Effector CD8-positive, alpha-beta T cell (primary cell): ENCODE results near the gene NOS2.

Experiments
- DNase-seq: peaks from one replicate; lab custom pipeline; 2025; lab: John Stamatoyannopoulos, UW

The NOS2 gene

GRCh38 chr17:27819145-27819544 is 18.8 kb upstream of the NOS2 start:
- DNase-seq = no peak

- DNase-seq = no peak
These were observed 18.2 kb upstream of the NOS2 start for GRCh38 chr17:27818401-27819105.

- DNase-seq = no peak
These were observed 17.4 kb upstream of the NOS2 start for GRCh38 chr17:27817731-27818130.

GRCh38 chr17:27816946-27817345 is 16.6 kb upstream of the NOS2 start:
- no peak for DNase-seq

GRCh38 chr17:27811961-27812360 is 11.6 kb upstream of the NOS2 start:
- no peak for DNase-seq

- no peak for DNase-seq
These were observed 10.7 kb upstream of the NOS2 start for GRCh38 chr17:27810902-27811557.

GRCh38 chr17:27810211-27810901 is 10.0 kb upstream of the NOS2 start:
- no peak for DNase-seq

- DNase-seq = no peak
These were observed 9.2 kb upstream of the NOS2 start for GRCh38 chr17:27809555-27809954.

- no peak for DNase-seq
These were observed 8.3 kb upstream of the NOS2 start for GRCh38 chr17:27808628-27809027.

GRCh38 chr17:27807567-27808470 is 7.5 kb upstream of the NOS2 start:
- DNase-seq = peak; percentile 21

GRCh38 chr17:27805520-27806146 is 5.3 kb upstream of the NOS2 start:
- peak; percentile 69 for DNase-seq

GRCh38 chr17:27804113-27804512 is 3.8 kb upstream of the NOS2 start:
- DNase-seq = no peak

- DNase-seq = no peak
These were observed 2.8 kb upstream of the NOS2 start for GRCh38 chr17:27802962-27803680.

- DNase-seq = no peak
These were observed 1.7 kb upstream of the NOS2 start for GRCh38 chr17:27802033-27802432.

- DNase-seq = no peak
These were observed 2.0 kb downstream of the NOS2 start for GRCh38 chr17:27798376-27798775.

GRCh38 chr17:27797390-27798091 is 2.8 kb downstream of the NOS2 start:
- DNase-seq = no peak

- no peak for DNase-seq
These were observed 6.3 kb downstream of the NOS2 start for GRCh38 chr17:27793906-27794569.

- DNase-seq = no peak
These were observed 7.0 kb downstream of the NOS2 start for GRCh38 chr17:27793168-27793905.

GRCh38 chr17:27792095-27792494 is 8.2 kb downstream of the NOS2 start:
- no peak for DNase-seq
